Astrocyte (in vitro differentiated cells and primary cell): ENCODE measurements around the gene WDR33. TPM values are rescaled to one million over a fixed set of nuclear protein-coding genes. Genes with fewer than 3 reads are reported as not detected.

Experiments used
- DNase-seq: peaks from one replicate; pipeline ENCODE4 v3.0.0-alpha.2; 2010; ENCODE audit warnings: low read depth
- FAIRE-seq: peaks from 2 replicates; lab custom pipeline; 2011; peaks lifted over from hg19 to GRCh38; lab: Jason Lieb, UNC
- H2AFZ ChIP-seq: 2 replicates; pipeline ENCODE4 v1.6.0; 2012; ENCODE audit warnings: low read depth, low read length, inconsistent platforms
- H3K27ac ChIP-seq: 2 replicates; pipeline ENCODE4 v1.5.1; 2011; ENCODE audit warnings: low read depth, low read length, inconsistent platforms
- H3K27me3 ChIP-seq: 2 replicates; pipeline ENCODE4 v1.6.0; 2011; ENCODE audit warnings: low read length, inconsistent platforms; ENCODE audit not compliant: insufficient read depth
- H3K36me3 ChIP-seq: 2 replicates; pipeline ENCODE4 v1.5.1; 2011; ENCODE audit warnings: low read length, inconsistent platforms; ENCODE audit not compliant: insufficient read depth
- H3K4me1 ChIP-seq: 2 replicates; pipeline ENCODE4 v1.5.1; 2011; ENCODE audit warnings: low read length, inconsistent platforms; ENCODE audit not compliant: insufficient read depth
- H3K4me2 ChIP-seq: 2 replicates; pipeline ENCODE4 v1.6.0; 2012; ENCODE audit warnings: low read length, inconsistent platforms
- H3K4me3 ChIP-seq: 2 replicates; pipeline ENCODE4 v1.5.1; 2011; ENCODE audit warnings: low read depth, mild to moderate bottlenecking, low read length, inconsistent platforms; ENCODE audit not compliant: insufficient read depth
- H3K79me2 ChIP-seq: 2 replicates; pipeline ENCODE4 v1.6.0; 2012; ENCODE audit warnings: mild to moderate bottlenecking, low read length, inconsistent platforms; ENCODE audit not compliant: insufficient read depth
- H3K9ac ChIP-seq: 2 replicates; pipeline ENCODE4 v1.6.0; 2012; ENCODE audit warnings: mild to moderate bottlenecking, low read length, inconsistent platforms
- H3K9me3 ChIP-seq: 2 replicates; pipeline ENCODE4 v1.5.1; 2012; ENCODE audit warnings: low read depth, mild to moderate bottlenecking, low read length, inconsistent platforms; ENCODE audit not compliant: insufficient read depth
- H4K20me1 ChIP-seq: 2 replicates; pipeline ENCODE4 v1.6.0; 2012; ENCODE audit warnings: low read length, inconsistent platforms; ENCODE audit not compliant: insufficient read depth
- H3K27ac Mint-ChIP-seq: one replicate; pipeline ENCODE4 v1.8.0; 2021; ENCODE audit warnings: mild to moderate bottlenecking, mixed read lengths; ENCODE audit not compliant: unreplicated experiment
- H3K27me3 Mint-ChIP-seq: one replicate; pipeline ENCODE4 v1.8.0; 2021; ENCODE audit warnings: low read depth, mixed read lengths; ENCODE audit not compliant: unreplicated experiment
- H3K36me3 Mint-ChIP-seq: one replicate; pipeline ENCODE4 v1.8.0; 2021; ENCODE audit warnings: low read depth, mixed read lengths; ENCODE audit not compliant: unreplicated experiment
- H3K4me1 Mint-ChIP-seq: one replicate; pipeline ENCODE4 v1.8.0; 2021; ENCODE audit warnings: low read depth, mixed read lengths; ENCODE audit not compliant: unreplicated experiment
- H3K4me3 Mint-ChIP-seq: one replicate; pipeline ENCODE4 v1.8.0; 2021; ENCODE audit warnings: mild to moderate bottlenecking, moderate library complexity, mixed read lengths; ENCODE audit not compliant: unreplicated experiment
- H3K9me3 Mint-ChIP-seq: one replicate; pipeline ENCODE4 v1.8.0; 2021; ENCODE audit warnings: mild to moderate bottlenecking, mixed read lengths; ENCODE audit not compliant: unreplicated experiment
- CTCF ChIP-seq: IDR thresholded peaks from 2 replicates; pipeline ENCODE4 v1.5.1; 2011; ENCODE audit warnings: low read depth, mild to moderate bottlenecking, inconsistent platforms, low read length, moderate library complexity; ENCODE audit not compliant: insufficient read depth
- EZH2 ChIP-seq: IDR thresholded peaks from 2 replicates; pipeline ENCODE4 v1.6.1; 2012; ENCODE audit warnings: mild to moderate bottlenecking, low read length, inconsistent platforms; ENCODE audit not compliant: insufficient read depth
- total RNA-seq: library from RNA; stranded (reverse); gene quantifications from 2 replicates; pipeline ENCODE4 v1.2.1, GENCODE V29; 2021

Gene WDR33
- total RNA-seq, 1 donor from 2014 or later = 40.9 TPM

GRCh38 chr2:127654084-127654837 lies 156.7 kb downstream of the WDR33 start:
- Histone ChIP-seq H3K4me2 (no peak overlapping the region), H3K27ac (no peak overlapping the region), H4K20me1 (no peaks in the 10 kb centered on the region), H3K36me3 (no peaks in the 10 kb centered on the region), H3K9ac (no peak overlapping the region), H3K27me3 (no peaks in the 10 kb centered on the region), H2AFZ (no peak overlapping the region), H3K4me1 (peaks cover 3% of the 10 kb centered on the region), H3K79me2 (no peaks in the 10 kb centered on the region), H3K4me3 (no peak overlapping the region), H3K9me3 (no peaks in the 10 kb centered on the region)
- H3K4me3 Mint-ChIP-seq = no peak overlapping the region
- peaks cover 35% of the 10 kb centered on the region for H3K36me3 Mint-ChIP-seq
- no peaks in the 10 kb centered on the region for H3K9me3 Mint-ChIP-seq
- no peak for DNase-seq
- no peak for FAIRE-seq
- peaks cover 2% of the 10 kb centered on the region for H3K27me3 Mint-ChIP-seq
- TF ChIP-seq CTCF (no peak), EZH2 (no peak)
- no peak overlapping the region for H3K27ac Mint-ChIP-seq
- peaks cover 9% of the 10 kb centered on the region for H3K4me1 Mint-ChIP-seq

- H3K4me1 ChIP-seq = peaks cover 3% of the 10 kb centered on the region
Observed at GRCh38 chr2:127653421-127654083, 157.4 kb downstream of the WDR33 start.

More at GRCh38 chr2:127653421-127654083, 157.4 kb downstream of the WDR33 start:
- Histone ChIP-seq H3K4me3 (no peak overlapping the region), H3K9me3 (no peaks in the 10 kb centered on the region), H4K20me1 (no peaks in the 10 kb centered on the region), H3K9ac (no peak overlapping the region), H3K79me2 (no peaks in the 10 kb centered on the region), H3K27me3 (no peaks in the 10 kb centered on the region), H3K4me2 (no peak overlapping the region), H3K36me3 (no peaks in the 10 kb centered on the region), H3K27ac (no peak overlapping the region), H2AFZ (no peak overlapping the region)
- Mint-ChIP-seq H3K9me3 (no peaks in the 10 kb centered on the region), H3K27me3 (peaks cover 2% of the 10 kb centered on the region), H3K4me1 (peaks cover 6% of the 10 kb centered on the region), H3K27ac (no peak overlapping the region), H3K4me3 (no peak overlapping the region), H3K36me3 (peaks cover 33% of the 10 kb centered on the region)
- TF ChIP-seq EZH2 = no peak
- no peak for TF ChIP-seq CTCF
- no peak for DNase-seq
- FAIRE-seq = no peak
